ENCODE data around the gene SEMA5A.

Gene SEMA5A

GRCh38 chr5:9034649-9035048 lies 511.2 kb downstream of the SEMA5A start:
- no peak for TF ChIP-seq REST (IDR thresholded peaks at IDR 0.05; ENCODE audit: insufficient read depth in 1 of 2, low read depth in 2 of 2, low read length in 2 of 2)
- no peak for TF ChIP-seq TAF1 (IDR thresholded peaks at IDR 0.05; ENCODE audit: borderline replicate concordance, insufficient read depth, low read length)
- no peak for TF ChIP-seq SIN3A (IDR thresholded peaks at IDR 0.05; ENCODE audit: borderline replicate concordance, insufficient read depth, low read length)
- no peak for TF ChIP-seq FOXP2 (optimal IDR thresholded peaks at IDR 0.05; ENCODE audit: borderline replicate concordance, extremely low read depth, extremely low read length, insufficient read depth)
- no peak for TF ChIP-seq POLR2AphosphoS5 (IDR thresholded peaks at IDR 0.05; ENCODE audit: low read depth, low read length)

GRCh38 chr5:9033524-9033923 lies 512.4 kb downstream of the SEMA5A start:
- no peak for TF ChIP-seq FOXP2 (optimal IDR thresholded peaks at IDR 0.05; ENCODE audit: borderline replicate concordance, extremely low read depth, extremely low read length, insufficient read depth)
- TF ChIP-seq REST (IDR thresholded peaks at IDR 0.05; ENCODE audit: insufficient read depth in 1 of 2, low read depth in 2 of 2, low read length in 2 of 2): no peak
- TF ChIP-seq TAF1 (IDR thresholded peaks at IDR 0.05; ENCODE audit: borderline replicate concordance, insufficient read depth, low read length): no peak
- TF ChIP-seq POLR2AphosphoS5 (IDR thresholded peaks at IDR 0.05; ENCODE audit: low read depth, low read length): no peak
- no peak for TF ChIP-seq SIN3A (IDR thresholded peaks at IDR 0.05; ENCODE audit: borderline replicate concordance, insufficient read depth, low read length)

GRCh38 chr5:9025942-9026341 lies 519.9 kb downstream of the SEMA5A start:
- TF ChIP-seq TAF1 (IDR thresholded peaks at IDR 0.05; ENCODE audit: borderline replicate concordance, insufficient read depth, low read length): no peak
- no peak for TF ChIP-seq SIN3A (IDR thresholded peaks at IDR 0.05; ENCODE audit: borderline replicate concordance, insufficient read depth, low read length)
- TF ChIP-seq FOXP2 (optimal IDR thresholded peaks at IDR 0.05; ENCODE audit: borderline replicate concordance, extremely low read depth, extremely low read length, insufficient read depth): no peak

GRCh38 chr5:9020996-9021395 lies 524.9 kb downstream of the SEMA5A start:
- TF ChIP-seq FOXP2 (optimal IDR thresholded peaks at IDR 0.05; ENCODE audit: borderline replicate concordance, extremely low read depth, extremely low read length, insufficient read depth) (no peak), SIN3A (IDR thresholded peaks at IDR 0.05; ENCODE audit: borderline replicate concordance, insufficient read depth, low read length) (no peak), TAF1 (IDR thresholded peaks at IDR 0.05; ENCODE audit: borderline replicate concordance, insufficient read depth, low read length) (no peak), REST (IDR thresholded peaks at IDR 0.05; ENCODE audit: insufficient read depth in 1 of 2, low read depth in 2 of 2, low read length in 2 of 2) (no peak), POLR2AphosphoS5 (IDR thresholded peaks at IDR 0.05; ENCODE audit: low read depth, low read length) (no peak)

GRCh38 chr5:9015937-9016270 lies 530.0 kb downstream of the SEMA5A start:
- TF ChIP-seq REST (IDR thresholded peaks at IDR 0.05; ENCODE audit: insufficient read depth in 1 of 2, low read depth in 2 of 2, low read length in 2 of 2) (no peak), TAF1 (IDR thresholded peaks at IDR 0.05; ENCODE audit: borderline replicate concordance, insufficient read depth, low read length) (no peak), SIN3A (IDR thresholded peaks at IDR 0.05; ENCODE audit: borderline replicate concordance, insufficient read depth, low read length) (no peak), FOXP2 (optimal IDR thresholded peaks at IDR 0.05; ENCODE audit: borderline replicate concordance, extremely low read depth, extremely low read length, insufficient read depth) (no peak), POLR2AphosphoS5 (IDR thresholded peaks at IDR 0.05; ENCODE audit: low read depth, low read length) (no peak)
